ENCODE results near the gene NBEA.
A peak's percentile ranks its signal among the peaks of the same experiment; 100 is the strongest.

The NBEA gene

DNA sequence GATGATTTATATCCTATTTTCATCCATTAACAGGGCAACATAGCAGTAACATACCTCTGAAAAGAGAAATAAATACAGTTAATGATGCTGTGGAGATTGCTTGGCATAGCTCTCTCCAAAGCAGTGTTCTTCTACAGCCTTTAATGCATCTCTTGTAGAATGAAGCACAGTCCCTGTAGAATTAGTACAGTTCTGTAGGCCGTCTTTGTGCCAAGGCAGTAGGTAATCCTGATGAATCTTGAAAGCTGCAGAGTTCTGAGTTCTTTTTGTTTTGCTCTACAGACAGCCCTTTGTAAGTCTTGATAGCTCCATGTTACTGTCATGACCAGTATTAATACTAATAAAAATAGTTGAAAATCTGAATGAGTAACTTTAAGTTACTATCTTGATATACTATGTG lies 350.3 kb downstream of the NBEA start:
- no peak for DNase-seq

- no peak for DNase-seq
Measured at GRCh38 chr13:35293579-35294226, 351.6 kb downstream of the NBEA start.

GRCh38 chr13:35309706-35310105 lies 367.6 kb downstream of the NBEA start:
- no peak for DNase-seq

DNA sequence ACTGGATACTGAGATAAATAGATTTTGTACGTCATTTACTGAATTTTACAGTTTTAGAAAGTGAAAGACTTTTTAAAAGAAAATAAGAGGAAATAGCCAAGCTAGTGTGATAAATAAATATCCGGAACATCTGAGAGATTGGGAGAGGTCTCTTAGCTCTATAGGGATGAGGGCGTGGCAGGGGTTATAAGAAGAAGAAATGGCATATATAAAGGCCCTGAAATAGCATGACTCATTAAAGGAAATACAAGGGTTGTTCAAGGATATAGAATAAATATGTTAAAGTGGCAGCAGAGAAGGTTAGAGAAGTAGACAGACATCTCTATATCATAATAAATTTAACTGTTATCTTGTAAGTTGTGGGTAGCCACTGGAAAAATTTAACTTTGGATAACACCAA lies 390.1 kb downstream of the NBEA start:
- DNase-seq = no peak

DNA sequence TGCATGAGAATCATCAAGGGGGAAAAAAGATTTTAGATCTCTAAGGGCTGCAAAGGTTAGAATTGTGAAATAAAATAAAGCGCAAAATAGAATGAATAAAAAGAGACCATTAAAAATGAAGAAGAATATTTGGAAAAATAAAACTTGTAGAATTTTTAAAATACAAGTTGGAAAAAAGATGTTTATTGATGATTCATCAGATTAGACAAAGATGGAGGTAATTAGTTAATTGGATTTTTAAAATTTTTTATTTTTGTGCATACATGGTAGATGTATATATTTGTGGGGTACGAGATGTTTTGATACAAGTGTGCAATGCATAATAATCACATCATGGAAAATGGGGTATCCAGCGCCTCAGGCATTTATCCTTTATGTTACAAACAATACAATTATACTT lies 391.1 kb downstream of the NBEA start:
- no peak for DNase-seq

DNA sequence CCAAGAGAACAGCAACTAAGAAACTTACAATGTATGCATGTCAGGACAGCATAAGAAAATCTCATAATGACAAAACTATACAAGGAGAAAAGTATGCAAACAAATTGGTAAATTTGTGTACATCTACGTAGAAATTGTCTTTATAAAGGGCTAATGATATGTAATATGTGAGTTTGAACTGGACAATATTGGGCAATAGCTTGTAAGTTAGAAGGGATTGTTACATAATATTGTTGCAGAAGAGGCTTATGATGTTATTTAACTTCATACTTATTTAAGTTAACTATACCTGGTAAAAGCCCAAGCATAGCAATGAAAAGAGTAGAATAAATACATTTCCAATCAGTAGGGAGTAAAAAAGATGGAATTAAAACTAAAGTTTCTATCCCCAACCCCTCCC lies 400.4 kb downstream of the NBEA start:
- DNase-seq = no peak

DNA sequence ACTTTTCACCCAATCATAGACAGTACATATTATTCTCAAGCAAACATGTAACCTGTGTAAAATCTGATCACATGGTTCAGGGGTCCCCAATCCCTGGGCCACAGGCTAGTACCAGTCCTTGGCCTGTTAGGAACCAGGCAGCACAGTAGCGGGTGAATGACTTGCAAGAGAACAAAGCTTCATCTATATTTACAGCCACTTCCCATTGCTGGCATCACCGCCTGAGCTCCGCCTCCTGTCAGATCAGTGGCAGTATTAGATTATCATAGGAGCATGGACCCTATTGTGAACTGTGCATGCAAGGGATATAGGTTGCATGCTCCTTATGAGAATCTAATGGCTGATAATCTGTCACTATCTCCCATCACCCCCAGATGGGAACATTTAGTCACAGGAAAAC lies 401.3 kb downstream of the NBEA start:
- no peak for DNase-seq

DNA sequence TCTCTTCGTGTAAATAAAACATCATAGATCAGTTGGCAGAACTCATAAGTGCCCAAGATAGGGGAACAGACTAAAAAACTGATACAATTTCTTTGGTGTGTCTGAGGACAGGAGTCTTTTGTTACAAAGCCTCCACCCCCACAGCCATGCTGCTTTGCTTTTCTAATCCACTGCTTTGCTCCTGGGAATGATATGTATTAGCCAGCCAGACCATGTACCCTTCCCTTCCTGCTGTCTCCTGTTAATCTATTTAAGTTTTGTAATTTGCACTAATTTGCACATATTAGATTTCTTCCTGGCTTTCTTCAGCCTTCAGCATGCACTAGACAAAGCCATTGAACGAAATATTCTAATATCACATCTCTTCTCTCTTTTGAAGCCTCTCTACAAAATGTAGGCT lies 403.9 kb downstream of the NBEA start:
- DNase-seq = no peak

- DNase-seq = no peak
Measured at GRCh38 chr13:35346494-35346893, 404.4 kb downstream of the NBEA start.

GRCh38 chr13:35347679-35348205 lies 405.7 kb downstream of the NBEA start:
- DNase-seq = no peak

DNA sequence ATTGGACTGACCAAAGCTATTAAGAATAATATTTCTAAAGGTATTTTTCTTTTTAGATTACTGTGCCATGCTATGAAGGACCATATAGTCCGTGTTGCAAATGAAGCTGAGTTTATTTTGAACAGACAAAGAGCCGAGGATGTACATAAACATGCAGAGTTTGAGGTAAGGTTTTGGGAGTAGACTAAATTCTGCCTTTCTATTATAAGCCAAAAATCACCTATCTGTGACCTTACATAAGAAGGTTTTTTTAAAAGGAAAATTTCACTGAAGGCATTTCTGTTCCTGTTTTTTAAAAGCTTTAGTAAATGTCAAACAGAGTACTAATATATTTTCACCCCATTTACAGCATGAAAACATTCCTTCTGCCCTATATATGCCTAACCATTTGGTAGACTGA lies 407.0 kb downstream of the NBEA start:
- DNase-seq = no peak

GRCh38 chr13:35349673-35350278 lies 407.7 kb downstream of the NBEA start:
- DNase-seq = no peak

- no peak for DNase-seq
Measured at GRCh38 chr13:35354285-35354684, 412.2 kb downstream of the NBEA start.

- no peak for DNase-seq
Measured at GRCh38 chr13:35354882-35355281, 412.8 kb downstream of the NBEA start.

- DNase-seq = peak; percentile 1
Measured at GRCh38 chr13:35356572-35356971, 414.5 kb downstream of the NBEA start.

- no peak for DNase-seq
Measured at GRCh38 chr13:35365883-35366282, 423.8 kb downstream of the NBEA start.

DNA sequence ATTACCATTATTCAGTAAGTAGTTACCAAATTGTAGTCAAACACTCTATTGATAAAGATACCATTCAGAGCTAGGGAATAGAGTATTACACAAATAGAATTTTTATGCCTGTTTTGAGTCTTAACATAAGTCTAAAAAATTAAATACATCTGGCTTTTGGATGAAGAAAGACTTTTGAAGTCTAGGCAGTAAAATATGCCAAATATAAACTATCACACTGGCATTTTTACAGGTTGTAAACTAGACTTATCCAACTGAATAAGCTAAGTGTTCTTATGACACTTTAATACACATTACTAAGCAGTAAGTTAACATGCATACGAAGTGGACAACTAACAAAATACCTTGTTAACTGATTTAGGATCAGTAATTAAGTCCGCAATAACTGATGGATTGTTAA lies 425.5 kb downstream of the NBEA start:
- no peak for DNase-seq

DNA sequence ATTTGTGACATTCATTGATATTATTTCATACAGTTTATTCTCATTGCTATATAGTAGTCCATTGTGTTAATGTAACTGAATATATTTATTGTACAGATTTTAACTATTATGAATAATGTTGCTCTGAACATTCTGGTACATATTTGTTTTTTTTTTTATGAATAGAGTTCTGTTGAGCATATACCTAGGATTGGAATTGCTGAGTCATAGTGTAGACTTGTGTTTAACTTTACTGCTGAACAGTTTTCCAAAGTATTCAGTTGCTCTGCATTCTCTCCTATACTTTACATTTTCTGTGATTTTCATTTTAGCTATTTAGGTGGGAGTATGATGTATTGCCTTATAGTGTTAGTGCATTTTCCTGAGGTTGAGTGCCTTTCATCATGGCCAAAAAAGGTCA lies 436.9 kb downstream of the NBEA start:
- no peak for DNase-seq

DNA sequence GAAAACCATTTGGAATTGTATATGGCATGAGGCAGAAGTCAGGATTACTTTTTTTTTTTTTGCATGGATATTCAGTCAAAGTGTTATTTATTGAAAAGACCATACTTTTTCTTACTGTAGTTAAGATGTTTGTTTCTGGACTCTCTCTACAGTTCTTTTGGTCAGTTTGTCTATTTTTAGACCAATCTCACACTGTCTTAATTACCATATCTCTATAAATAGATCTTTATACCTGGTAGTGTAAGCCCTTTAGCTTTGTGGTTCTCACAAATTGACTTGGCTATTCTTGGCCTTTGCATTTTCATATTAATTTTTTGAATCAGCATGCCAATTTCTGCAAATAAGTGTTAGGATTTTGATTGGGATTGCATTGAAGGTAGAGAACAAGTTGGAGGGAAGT lies 437.6 kb downstream of the NBEA start:
- no peak for DNase-seq

DNA sequence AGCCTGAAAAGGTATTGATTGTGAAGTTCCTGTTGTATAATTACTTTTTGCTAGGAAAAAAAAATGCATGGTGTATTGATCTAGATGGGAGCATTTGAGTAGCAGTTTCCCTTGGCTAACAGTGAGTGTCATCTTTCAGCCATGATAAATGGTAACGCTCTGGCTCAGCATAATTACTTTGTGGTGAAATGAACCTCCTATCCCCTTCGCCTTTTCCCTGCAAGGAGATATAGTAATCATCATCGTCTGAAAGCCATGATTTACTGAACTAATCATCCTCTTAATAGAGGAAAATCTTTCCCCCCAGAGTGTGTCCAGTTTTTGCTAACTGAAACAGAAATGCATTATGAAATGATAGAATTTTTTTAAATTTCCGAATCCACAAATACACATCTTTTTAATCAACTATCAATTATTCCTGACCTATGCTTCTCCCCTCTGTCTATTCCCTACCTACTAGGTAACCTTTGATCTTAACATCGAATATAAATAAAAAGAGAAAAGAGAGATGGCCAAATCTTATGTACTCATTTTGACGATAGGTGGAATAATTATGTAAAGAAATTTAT lies 445.7 kb downstream of the NBEA start:
- no peak for DNase-seq

- no peak for DNase-seq
Measured at GRCh38 chr13:35388441-35389355, 446.6 kb downstream of the NBEA start.

- DNase-seq = no peak
Measured at GRCh38 chr13:35389535-35389934, 447.5 kb downstream of the NBEA start.

DNA sequence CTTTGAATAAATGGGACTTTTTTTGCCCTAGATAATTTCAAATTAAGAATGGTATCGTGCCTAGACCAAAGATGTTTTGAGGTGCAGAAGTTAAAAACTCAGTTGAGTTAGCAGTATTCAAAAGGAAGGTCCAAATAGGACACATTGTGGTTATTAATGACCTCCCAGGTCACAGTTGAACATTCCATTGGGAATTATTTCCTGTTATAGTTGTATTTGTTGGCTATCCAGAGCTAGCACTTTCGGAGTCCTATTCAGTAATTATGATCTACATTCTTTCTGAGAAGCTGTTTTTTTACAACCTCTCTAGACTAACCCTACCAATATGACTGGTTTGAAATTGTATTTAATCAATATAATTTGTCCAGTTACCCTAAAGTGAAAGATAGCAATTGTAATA lies 450.7 kb downstream of the NBEA start:
- DNase-seq = no peak

DNA sequence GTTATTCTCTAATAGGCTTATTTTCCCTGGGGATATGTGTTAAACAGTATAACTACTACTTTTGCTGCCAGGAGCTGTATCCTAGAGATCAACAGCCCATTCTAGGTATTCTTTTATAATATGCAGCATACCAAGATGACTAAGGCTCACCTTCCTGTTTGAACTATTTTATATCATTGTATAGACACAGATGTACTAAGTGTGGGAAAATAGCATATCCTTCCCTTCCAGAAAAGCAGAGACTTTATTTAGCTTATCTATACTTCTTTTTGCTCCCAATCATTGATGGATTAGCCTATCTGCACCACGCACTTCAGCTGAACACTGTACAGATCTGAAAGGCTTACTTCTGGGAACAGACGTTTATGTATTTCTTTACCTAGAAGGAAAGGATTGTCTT lies 451.8 kb downstream of the NBEA start:
- DNase-seq = no peak

Measured in CD4-positive, alpha-beta T cell treated with Interleukin-21 for 1 hour (primary cell).